ENCODE results near the gene HIC2.
"Not testable (repeated sequence)": the region's sequence is repeated elsewhere in the genome, so short reads cannot be mapped to it uniquely, and the experiment has no call there.

The HIC2 gene

DNA sequence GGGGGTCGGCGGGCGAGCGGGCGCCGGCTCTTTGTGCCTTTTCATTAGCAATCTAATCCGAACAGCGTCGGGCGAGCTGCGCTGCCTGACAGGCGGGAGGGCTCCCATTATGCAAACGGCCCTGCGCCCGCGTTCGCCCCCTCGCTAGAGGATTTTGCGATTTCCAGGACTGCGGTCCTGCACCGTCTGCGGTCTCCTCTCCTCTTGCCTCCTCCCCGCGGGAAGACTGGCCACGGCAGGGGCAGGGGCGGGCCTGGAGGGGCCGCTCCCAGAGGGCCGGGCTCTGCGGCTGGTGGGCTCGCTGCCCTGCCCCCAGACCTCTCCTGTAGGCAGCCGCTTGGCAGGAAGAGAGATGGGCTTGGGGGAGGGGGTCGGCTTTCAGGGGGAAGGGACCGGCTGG, 682 bp downstream of the HIC2 start:
- not testable (repeated sequence) for H3K36me3 ChIP-seq (ENCODE audit: insufficient read depth, low read length); H3K9me3 ChIP-seq (ENCODE audit: control insufficient read depth, insufficient read depth, low read length); H3K4me1 ChIP-seq (ENCODE audit: insufficient read depth, low read length)
- peak overlapping the region; percentile 36; the same call in 1 of the 2 replicates for H3K9ac ChIP-seq (ENCODE audit: low read depth, low read length)

DNA sequence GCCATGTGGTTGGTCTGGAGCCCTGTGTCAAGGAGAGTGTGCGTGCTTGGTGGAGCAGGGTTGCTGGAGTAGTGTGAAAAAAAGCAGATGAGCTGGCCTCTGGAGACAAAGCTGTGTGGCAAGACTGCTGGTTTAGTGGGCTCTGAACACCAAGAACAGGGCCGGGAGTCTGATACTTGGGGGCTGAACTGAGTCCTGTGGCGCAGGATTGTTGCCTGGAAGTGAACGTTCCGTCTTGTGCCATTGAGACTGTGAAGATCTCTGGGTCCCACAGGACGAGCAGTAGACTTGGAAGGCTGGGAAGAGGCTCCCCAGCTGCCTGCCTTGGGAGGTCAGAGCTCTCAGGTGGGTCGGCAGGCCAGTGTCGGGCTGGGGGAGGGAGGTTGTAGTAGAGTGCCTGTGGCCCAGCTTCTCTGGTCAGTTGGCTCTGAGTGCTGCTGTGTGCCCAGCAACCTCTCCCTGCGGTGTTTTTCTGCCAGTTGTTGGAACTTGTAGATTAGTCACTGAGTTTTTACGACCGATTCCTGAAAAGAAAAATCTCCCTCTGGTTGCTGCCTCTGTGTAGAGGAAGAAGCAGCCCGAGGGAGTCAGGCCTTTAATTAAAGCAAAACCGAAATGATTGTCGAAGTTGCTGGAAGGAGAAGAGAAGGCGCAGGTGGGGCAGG, 1.9 kb downstream of the HIC2 start:
- not testable (repeated sequence) for H3K9me3 ChIP-seq (ENCODE audit: control insufficient read depth, insufficient read depth, low read length); H3K36me3 ChIP-seq (ENCODE audit: insufficient read depth, low read length); H3K9ac ChIP-seq (ENCODE audit: low read depth, low read length); H3K4me1 ChIP-seq (ENCODE audit: insufficient read depth, low read length)

DNA sequence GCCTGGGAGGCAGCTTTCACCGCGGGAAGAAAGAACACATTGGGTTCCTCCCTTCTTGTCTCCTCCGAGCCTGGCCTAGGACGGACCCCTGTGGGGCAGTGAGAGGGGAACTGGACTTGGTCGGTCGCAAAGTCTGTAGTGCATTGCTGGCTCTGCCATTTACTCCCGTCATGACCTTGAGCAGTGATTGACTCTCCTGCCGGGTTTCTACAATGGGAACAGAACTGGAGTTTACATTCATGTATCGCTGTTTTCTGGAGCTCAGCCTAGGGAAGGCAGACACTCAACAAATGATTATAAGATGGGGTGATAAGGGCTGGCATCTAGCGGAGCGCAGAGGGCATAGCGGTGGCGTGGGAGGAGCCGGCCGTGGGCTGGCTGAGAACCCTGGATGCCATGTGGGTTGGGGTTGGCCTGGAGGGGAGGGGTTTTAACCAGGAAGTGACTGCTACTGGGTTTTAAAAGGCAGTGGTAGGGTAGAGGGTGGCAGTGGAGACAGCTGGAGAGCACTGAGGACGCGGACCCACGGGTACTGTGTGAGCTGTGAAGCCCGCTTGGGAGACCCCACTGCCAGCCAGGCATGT, 3.1 kb downstream of the HIC2 start:
- not testable (repeated sequence) for H3K36me3 ChIP-seq (ENCODE audit: insufficient read depth, low read length); H3K9ac ChIP-seq (ENCODE audit: low read depth, low read length); H3K9me3 ChIP-seq (ENCODE audit: control insufficient read depth, insufficient read depth, low read length); H3K4me1 ChIP-seq (ENCODE audit: insufficient read depth, low read length)

GRCh38 chr22:21424084-21424709, 7.0 kb downstream of the HIC2 start:
- H3K36me3 ChIP-seq (ENCODE audit: insufficient read depth, low read length); H3K4me1 ChIP-seq (ENCODE audit: insufficient read depth, low read length); H3K9me3 ChIP-seq (ENCODE audit: control insufficient read depth, insufficient read depth, low read length); H3K9ac ChIP-seq (ENCODE audit: low read depth, low read length): not testable (repeated sequence)

DNA sequence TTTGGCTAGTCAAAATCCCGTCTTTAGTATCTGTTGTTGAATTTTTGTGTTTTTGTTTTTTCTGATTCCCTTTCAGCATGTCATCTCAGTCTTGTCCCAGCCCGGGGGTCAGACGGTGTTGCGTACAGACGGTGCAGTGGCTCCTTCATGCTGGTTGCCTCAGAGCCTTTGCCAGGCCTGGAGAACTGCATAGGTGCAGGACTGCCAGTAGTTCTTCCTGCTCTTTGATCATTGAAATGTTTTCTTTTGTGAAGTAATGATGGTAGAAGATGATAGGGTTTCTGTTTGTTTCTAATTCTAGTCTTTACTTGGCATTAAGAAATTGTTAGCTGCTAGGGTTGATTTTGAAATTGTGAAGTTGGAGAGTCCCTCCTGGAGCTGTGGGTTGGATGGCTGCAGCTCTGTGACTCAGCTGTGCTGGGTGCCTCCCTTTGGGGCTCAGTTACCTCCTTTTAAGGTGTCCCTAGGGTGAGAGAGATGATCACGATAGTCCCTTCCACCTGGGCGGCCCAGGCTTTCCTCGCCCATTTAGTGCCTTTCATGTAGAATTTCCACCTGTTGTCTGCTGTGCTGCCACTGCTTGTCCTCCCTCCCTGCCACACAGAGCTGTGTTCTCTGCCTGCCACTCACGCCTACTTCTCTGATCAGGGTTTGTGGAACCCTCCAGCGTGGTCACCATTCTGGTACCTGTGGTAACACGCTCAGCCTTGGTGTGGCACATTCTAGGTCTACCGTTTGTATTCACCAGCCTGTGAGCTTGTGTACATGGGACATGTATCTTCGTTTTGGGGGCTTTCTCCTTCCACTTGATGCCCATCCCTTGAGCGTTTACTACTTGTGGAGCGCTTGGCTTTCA, 17.4 kb downstream of the HIC2 start:
- H3K36me3 ChIP-seq (ENCODE audit: insufficient read depth, low read length): not testable (repeated sequence)

GRCh38 chr22:21435998-21436810, 19.0 kb downstream of the HIC2 start:
- not testable (repeated sequence) for H3K9ac ChIP-seq (ENCODE audit: low read depth, low read length); H3K9me3 ChIP-seq (ENCODE audit: control insufficient read depth, insufficient read depth, low read length); H3K36me3 ChIP-seq (ENCODE audit: insufficient read depth, low read length); H3K4me1 ChIP-seq (ENCODE audit: insufficient read depth, low read length)

More for the DNA sequence above, 17.4 kb downstream of the HIC2 start:
- not testable (repeated sequence) for H3K4me1 ChIP-seq (ENCODE audit: insufficient read depth, low read length); H3K9me3 ChIP-seq (ENCODE audit: control insufficient read depth, insufficient read depth, low read length); H3K9ac ChIP-seq (ENCODE audit: low read depth, low read length)

GRCh38 chr22:21438013-21438412, 20.8 kb downstream of the HIC2 start:
- not testable (repeated sequence) for H3K4me1 ChIP-seq (ENCODE audit: insufficient read depth, low read length); H3K9me3 ChIP-seq (ENCODE audit: control insufficient read depth, insufficient read depth, low read length); H3K9ac ChIP-seq (ENCODE audit: low read depth, low read length); H3K36me3 ChIP-seq (ENCODE audit: insufficient read depth, low read length)

- H3K4me1 ChIP-seq (ENCODE audit: insufficient read depth, low read length); H3K9me3 ChIP-seq (ENCODE audit: control insufficient read depth, insufficient read depth, low read length); H3K36me3 ChIP-seq (ENCODE audit: insufficient read depth, low read length); H3K9ac ChIP-seq (ENCODE audit: low read depth, low read length): not testable (repeated sequence)
These were observed 23.0 kb downstream of the HIC2 start for GRCh38 chr22:21440018-21440636.

- not testable (repeated sequence) for H3K36me3 ChIP-seq (ENCODE audit: insufficient read depth, low read length); H3K9ac ChIP-seq (ENCODE audit: low read depth, low read length); H3K9me3 ChIP-seq (ENCODE audit: control insufficient read depth, insufficient read depth, low read length); H3K4me1 ChIP-seq (ENCODE audit: insufficient read depth, low read length)
These were observed 23.5 kb downstream of the HIC2 start for GRCh38 chr22:21440676-21441075.

- H3K4me1 ChIP-seq (ENCODE audit: insufficient read depth, low read length); H3K9me3 ChIP-seq (ENCODE audit: control insufficient read depth, insufficient read depth, low read length): not testable (repeated sequence)
These were observed 24.0 kb downstream of the HIC2 start for GRCh38 chr22:21441170-21441569.

DNA sequence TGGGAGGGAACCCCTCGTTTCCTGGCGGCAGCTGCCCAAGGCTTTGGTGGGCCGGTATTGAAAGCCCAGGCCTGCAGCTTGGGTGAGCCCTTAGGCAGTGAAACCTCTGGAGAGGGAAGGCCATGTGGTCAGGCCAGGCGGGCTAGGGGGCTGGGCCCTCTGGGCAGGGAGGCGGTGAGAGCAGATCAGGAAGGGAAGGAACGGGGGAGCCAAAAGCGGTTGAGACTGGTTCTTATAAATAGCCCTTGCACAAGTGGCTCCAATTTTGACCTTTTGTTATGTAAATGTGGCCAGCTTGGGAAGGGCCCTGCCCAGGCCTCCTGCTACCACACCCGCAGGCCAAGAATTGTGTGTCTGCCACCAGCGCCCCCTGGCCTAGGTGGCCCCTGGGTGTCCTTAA, 25.0 kb downstream of the HIC2 start:
- not testable (repeated sequence) for H3K9ac ChIP-seq (ENCODE audit: low read depth, low read length); H3K36me3 ChIP-seq (ENCODE audit: insufficient read depth, low read length); H3K9me3 ChIP-seq (ENCODE audit: control insufficient read depth, insufficient read depth, low read length); H3K4me1 ChIP-seq (ENCODE audit: insufficient read depth, low read length)

More at GRCh38 chr22:21441170-21441569, 24.0 kb downstream of the HIC2 start:
- not testable (repeated sequence) for H3K36me3 ChIP-seq (ENCODE audit: insufficient read depth, low read length); H3K9ac ChIP-seq (ENCODE audit: low read depth, low read length)

GRCh38 chr22:21442646-21443045, 25.5 kb downstream of the HIC2 start:
- not testable (repeated sequence) for H3K9ac ChIP-seq (ENCODE audit: low read depth, low read length); H3K36me3 ChIP-seq (ENCODE audit: insufficient read depth, low read length); H3K9me3 ChIP-seq (ENCODE audit: control insufficient read depth, insufficient read depth, low read length); H3K4me1 ChIP-seq (ENCODE audit: insufficient read depth, low read length)

GRCh38 chr22:21443057-21443734, 26.0 kb downstream of the HIC2 start:
- Histone ChIP-seq H3K9ac (ENCODE audit: low read depth, low read length) (no peak overlapping the region), H3K4me1 (ENCODE audit: insufficient read depth, low read length) (peaks cover 8% of the 10 kb centered on the region; the same call in 1 of the 2 replicates), H3K36me3 (ENCODE audit: insufficient read depth, low read length) (no peaks in the 10 kb centered on the region), H3K9me3 (ENCODE audit: control insufficient read depth, insufficient read depth, low read length) (no peaks in the 10 kb centered on the region)
